GM19240 (cell line): ENCODE measurements around the gene IRX3.
"Not testable (repeated sequence)": the region's sequence is repeated elsewhere in the genome, so short reads cannot be mapped to it uniquely, and the experiment has no call there.

Experiments
- DNase-seq: peaks from one replicate; pipeline ENCODE4 v3.0.0; 2011; ENCODE audit warnings: low spot score; ENCODE audit not compliant: insufficient read length

The IRX3 gene

GRCh38 chr16:54275956-54276355 is 10.6 kb downstream of the IRX3 start:
- DNase-seq, result no peak

- DNase-seq, result no peak
Observed at GRCh38 chr16:54273566-54273965, 13.0 kb downstream of the IRX3 start.

- no peak for DNase-seq
Observed at GRCh38 chr16:54270711-54271110, 15.9 kb downstream of the IRX3 start.

- no peak for DNase-seq
Observed at GRCh38 chr16:54269461-54269860, 17.1 kb downstream of the IRX3 start.

- DNase-seq, result no peak
Observed at GRCh38 chr16:54268766-54269165, 17.8 kb downstream of the IRX3 start.

- no peak for DNase-seq
Observed at GRCh38 chr16:54268340-54268739, 18.2 kb downstream of the IRX3 start.

GRCh38 chr16:54266363-54266955 is 20.1 kb downstream of the IRX3 start:
- DNase-seq, result no peak

- DNase-seq, result no peak
Observed at GRCh38 chr16:54265575-54266107, 20.9 kb downstream of the IRX3 start.

DNA sequence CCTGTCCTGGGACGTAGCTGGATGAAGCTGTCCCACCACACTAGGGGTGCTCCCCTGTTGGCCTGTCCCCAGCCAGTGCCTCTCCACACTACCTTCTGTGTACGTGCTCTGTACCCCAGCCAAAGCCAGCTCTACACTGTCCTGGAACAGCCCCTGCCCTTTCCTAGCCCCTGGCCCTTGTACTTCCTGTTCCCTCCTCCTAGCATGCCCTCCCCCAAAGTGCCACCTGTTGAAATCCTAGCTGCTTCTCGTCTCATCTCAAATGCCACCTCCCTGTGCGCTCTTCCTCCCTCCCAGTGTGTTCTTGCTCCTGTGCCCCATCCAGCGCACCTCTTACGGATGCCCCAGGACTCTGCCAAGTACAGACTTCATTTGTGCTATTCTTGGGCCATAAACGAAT is 33.5 kb downstream of the IRX3 start:
- no peak for DNase-seq

- DNase-seq, result no peak
Observed at GRCh38 chr16:54248863-54249710, 37.5 kb downstream of the IRX3 start.

DNA sequence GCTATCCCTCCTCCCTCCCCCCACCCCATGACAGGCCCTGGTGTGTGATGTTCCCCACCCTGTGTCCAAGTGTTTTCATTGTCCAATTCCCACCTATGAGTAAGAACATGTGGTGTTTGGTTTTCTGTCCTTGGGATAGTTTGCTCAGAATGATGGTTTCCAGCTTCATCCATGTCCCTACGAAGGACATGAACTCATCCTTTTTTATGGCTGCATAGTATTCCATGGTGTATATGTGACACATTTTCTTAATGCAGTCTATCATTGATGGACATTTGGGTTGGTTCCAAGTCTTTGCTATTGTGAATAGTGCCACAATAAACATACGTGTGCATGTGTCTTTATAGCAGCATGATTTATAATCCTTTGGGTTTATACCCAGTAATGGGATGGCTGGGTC is 38.9 kb downstream of the IRX3 start:
- DNase-seq, result not testable (repeated sequence)

GRCh38 chr16:54246454-54246821 is 40.1 kb downstream of the IRX3 start:
- DNase-seq, result no peak

DNA sequence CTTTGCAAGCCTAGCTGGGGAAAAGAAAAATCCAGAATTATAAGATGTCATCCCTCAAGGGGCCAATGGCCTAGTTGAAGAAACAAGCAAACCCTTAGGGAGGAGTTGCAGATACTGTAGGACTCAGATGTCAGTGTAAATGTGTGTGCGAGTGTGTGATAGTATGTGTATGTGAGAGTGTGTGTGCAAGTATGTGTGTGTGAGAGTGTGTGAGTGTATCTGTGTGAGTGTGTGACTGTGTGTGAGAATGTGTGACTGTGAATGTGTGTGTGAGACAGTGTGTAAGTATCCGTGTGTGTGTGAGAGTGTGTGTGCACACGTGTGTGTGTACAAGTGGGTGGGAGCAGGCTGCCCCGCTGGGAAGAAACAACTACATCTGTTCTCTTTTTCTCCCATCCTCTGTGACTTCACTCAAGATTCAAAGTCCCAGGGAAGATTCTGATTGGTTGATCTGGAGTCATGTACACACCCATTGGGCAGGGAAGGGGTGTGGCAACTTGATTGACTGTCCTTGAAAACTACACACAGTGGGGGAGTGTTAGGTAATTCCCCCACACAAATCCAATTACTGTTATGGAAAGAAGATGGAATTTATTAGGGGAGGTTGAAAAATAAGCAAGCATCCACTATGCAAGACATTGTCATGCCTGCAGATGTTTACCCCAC is 40.7 kb downstream of the IRX3 start:
- no peak for DNase-seq

GRCh38 chr16:54244061-54244886 is 42.3 kb downstream of the IRX3 start:
- DNase-seq, result no peak

DNA sequence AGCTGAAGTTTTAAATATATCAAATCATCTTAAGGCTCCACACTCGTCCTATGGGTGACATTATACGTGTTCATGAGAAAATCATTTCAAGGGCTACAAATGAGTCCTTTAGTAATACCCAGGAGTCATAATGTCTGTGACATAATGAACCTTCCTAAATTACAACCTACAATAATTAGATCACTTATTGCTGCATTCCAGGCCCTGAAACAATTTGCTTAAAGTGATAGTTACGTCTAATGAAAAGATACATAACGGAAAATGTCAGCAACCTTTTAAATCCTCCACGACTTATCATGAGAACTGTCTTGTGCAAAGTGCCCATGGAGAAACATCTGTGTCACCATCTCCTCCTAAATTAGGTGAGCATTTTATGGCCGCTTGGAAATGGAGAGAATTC is 43.4 kb downstream of the IRX3 start:
- DNase-seq, result no peak

GRCh38 chr16:54242199-54242598 is 44.4 kb downstream of the IRX3 start:
- no peak for DNase-seq

DNA sequence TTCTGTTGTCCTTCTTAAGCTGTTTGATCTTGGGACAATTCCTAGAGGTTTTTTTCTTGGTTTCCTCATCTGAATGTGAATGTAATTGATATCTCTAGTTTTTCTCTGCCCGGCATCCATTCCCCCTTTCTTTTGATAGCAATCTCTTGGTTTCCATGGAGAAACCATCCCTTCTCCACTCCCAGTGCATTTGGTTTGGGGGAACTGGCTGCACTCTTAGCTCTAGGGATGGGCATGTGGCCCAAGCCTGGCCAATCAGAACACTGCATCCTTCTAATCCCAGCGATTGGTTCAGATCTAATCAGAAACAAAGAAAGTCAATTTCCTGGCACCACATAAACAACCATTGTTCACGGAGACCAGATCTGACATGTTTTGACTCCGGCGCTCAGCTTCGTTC is 45.1 kb downstream of the IRX3 start:
- no peak for DNase-seq

DNA sequence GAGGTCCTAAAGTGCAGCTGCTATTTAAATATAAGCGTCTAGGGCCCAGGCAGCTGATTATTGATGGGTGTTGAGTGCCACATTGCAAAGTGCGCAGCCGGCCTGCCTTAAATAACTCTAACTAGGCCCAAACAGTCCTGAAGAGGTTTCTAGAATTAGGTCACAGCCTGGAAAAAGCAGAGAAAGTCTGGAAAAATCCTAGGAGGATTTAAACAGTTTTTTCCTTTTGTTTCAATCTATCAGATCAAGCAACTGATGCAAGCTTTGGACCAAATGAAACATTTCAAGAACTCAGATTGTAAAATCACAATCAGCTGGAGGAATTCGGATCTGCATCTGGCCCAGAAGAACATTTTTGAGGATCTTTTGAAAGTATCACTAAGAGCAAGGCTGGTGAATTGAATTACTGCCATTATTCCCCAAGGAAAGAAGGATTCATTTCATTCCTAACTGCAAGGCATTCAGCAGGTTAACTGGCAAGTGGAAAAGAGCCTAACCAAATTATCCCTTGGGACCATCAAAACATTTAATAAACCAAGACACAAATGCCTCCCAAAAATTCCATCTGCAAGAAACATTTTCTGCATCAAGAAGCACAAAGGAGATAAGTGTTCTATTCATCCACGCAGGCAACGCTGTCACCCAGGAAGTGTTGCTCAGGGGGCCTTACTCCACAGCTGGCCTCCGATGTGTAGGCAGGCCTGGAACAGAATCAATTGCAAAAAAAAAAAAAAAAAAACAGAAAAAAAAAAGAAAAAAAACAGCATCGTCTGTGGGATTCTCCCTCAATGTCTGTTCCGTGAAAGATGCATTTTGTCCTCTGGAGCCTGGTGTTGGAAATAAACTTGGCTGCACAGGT is 46.1 kb downstream of the IRX3 start:
- no peak for DNase-seq

DNA sequence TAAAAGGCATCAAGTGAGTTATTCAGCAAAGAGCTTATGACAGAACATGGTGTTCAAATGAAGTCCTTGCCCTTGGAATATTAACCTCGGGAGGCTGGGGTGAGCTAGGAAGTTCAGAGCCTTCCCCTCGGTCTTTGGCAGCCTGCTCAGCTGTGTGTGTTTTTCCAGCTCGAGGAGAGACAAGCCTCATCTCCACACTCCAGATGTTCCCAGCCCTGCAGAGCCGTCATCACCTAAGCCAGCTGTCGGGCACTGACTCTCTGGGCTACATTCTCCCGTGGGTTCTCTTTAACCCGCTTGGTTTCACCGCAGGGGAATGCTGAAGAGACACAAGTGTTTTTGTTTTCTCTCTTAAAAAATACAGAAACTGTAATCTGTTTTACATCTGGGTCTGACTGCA is 47.1 kb downstream of the IRX3 start:
- no peak for DNase-seq

DNA sequence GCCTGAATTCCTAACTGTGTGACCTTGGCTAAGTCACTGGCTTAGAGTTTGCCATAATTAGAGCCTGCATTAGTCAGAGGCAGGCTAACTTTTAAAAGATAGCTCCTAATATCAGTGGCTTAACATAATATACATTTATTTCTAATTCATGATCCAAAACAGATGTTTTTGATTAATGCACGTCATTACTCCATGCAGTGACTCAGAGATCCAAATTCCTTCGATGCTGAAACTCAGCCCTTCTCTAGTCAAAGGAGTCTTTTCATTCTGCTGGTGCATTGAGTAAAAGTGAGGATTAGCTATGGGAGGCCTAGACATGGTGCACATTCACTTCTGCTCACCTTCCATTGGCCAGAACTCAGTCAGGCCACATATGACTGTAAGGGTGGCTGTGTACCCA is 49.8 kb downstream of the IRX3 start:
- DNase-seq, result no peak

GRCh38 chr16:54233615-54234014 is 53.0 kb downstream of the IRX3 start:
- DNase-seq, result no peak
